A549 (cell line): ENCODE data around the gene COL8A1.

Experiments used
- KDM1A ChIP-seq: fragments of 200-600 bp; sonication (generic); IDR thresholded peaks from 2 replicates; pipeline ENCODE4 v1.6.1; 2016; ENCODE audit warnings: low read depth, mild to moderate bottlenecking
- NPAS2 ChIP-seq: fragments of 250-450 bp; sonication (Bioruptor Pico); IDR thresholded peaks from 2 replicates; pipeline ENCODE4 v1.8.0; 2022; ENCODE audit warnings: mild to moderate bottlenecking, moderate library complexity, borderline replicate concordance
- POLR2A ChIP-seq: IDR thresholded peaks from 2 replicates; pipeline ENCODE4 v1.6.1; 2012; ENCODE audit warnings: mild to moderate bottlenecking, low read length
- SMC3 ChIP-seq: fragments of >200 bp; sonication (Bioruptor Twin); formaldehyde crosslinking; IDR thresholded peaks from 3 replicates; pipeline ENCODE4 v1.6.1; 2018; ENCODE audit warnings: inconsistent platforms
- TFCP2L1 ChIP-seq: fragments of 250-450 bp; sonication (Bioruptor Pico); IDR thresholded peaks from 2 replicates; pipeline ENCODE4 v1.5.0; 2021; ENCODE audit warnings: mild to moderate bottlenecking
- TF ChIP-seq, protein P1 (sequence below): fragments of >200 bp; sonication (Bioruptor Twin); formaldehyde crosslinking; IDR thresholded peaks from 3 replicates; pipeline ENCODE4 v1.5.1; 2016
- TF ChIP-seq, protein P2 (sequence below): fragments of 450-650 bp; IDR thresholded peaks from 2 replicates; pipeline ENCODE4 v1.6.1; 2014; ENCODE audit warnings: antibody characterized with exemption

DNA sequence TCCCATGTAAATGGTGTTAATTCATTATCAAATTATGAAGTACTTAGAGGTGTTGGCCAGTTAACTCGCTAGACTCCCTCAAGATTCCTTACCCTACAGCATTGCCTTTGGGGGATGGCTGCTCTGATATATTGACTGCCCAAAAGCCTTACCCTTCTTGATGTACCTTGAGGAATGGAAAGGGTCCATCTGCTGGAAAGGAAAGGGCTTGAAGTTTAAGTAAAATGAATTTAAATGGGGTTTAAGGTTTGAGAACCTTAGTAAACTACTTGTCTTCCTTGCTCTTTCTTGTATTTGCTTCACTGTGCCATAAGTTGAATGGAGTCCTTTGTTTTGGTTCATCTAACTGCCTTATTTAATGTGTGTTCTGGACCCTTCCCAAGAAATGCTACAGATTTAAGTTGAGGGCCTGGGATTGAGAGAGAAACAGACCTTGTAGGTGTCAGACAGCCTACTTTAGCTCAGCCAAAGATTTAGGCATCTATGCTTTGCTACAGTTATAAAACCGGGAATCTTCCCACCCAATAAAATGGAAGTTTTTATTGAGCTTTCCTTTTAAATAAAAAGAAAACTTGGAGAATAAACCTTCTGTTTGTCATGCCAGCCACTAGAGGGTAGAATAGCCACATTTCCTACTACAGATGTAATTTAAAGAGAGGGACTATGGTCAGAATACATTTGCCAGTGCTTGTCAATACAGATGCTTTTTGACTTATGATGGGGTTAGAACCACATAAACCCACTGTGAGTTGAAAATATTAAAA lies 204.6 kb downstream of the COL8A1 start:
- TF ChIP-seq, protein P1, sequence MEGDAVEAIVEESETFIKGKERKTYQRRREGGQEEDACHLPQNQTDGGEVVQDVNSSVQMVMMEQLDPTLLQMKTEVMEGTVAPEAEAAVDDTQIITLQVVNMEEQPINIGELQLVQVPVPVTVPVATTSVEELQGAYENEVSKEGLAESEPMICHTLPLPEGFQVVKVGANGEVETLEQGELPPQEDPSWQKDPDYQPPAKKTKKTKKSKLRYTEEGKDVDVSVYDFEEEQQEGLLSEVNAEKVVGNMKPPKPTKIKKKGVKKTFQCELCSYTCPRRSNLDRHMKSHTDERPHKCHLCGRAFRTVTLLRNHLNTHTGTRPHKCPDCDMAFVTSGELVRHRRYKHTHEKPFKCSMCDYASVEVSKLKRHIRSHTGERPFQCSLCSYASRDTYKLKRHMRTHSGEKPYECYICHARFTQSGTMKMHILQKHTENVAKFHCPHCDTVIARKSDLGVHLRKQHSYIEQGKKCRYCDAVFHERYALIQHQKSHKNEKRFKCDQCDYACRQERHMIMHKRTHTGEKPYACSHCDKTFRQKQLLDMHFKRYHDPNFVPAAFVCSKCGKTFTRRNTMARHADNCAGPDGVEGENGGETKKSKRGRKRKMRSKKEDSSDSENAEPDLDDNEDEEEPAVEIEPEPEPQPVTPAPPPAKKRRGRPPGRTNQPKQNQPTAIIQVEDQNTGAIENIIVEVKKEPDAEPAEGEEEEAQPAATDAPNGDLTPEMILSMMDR = peak; percentile 87
- no peak for TF ChIP-seq KDM1A
- no peak for TF ChIP-seq NPAS2 (CRISPR knock-in tag)
- no peak for TF ChIP-seq POLR2A
- no peak for TF ChIP-seq TFCP2L1 (CRISPR knock-in tag)
- TF ChIP-seq SMC3 = peak; percentile 93
- TF ChIP-seq, protein P2, sequence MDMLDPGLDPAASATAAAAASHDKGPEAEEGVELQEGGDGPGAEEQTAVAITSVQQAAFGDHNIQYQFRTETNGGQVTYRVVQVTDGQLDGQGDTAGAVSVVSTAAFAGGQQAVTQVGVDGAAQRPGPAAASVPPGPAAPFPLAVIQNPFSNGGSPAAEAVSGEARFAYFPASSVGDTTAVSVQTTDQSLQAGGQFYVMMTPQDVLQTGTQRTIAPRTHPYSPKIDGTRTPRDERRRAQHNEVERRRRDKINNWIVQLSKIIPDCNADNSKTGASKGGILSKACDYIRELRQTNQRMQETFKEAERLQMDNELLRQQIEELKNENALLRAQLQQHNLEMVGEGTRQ = no peak
